ENCODE results near the gene COLQ.

- TF ChIP-seq EZH2 (IDR thresholded peaks at IDR 0.05) (no peak), POLR2AphosphoS5 (IDR thresholded peaks at IDR 0.05; ENCODE audit: borderline replicate concordance, low read depth, low read length) (no peak), FOXP2 (optimal IDR thresholded peaks at IDR 0.05; ENCODE audit: control extremely low read depth, extremely low read length, insufficient read depth) (no peak)
Measured at GRCh38 chr3:15440891-15441290, 80.6 kb downstream of the COLQ start.
